ENCODE measurements around the gene GCNT4.

DNA sequence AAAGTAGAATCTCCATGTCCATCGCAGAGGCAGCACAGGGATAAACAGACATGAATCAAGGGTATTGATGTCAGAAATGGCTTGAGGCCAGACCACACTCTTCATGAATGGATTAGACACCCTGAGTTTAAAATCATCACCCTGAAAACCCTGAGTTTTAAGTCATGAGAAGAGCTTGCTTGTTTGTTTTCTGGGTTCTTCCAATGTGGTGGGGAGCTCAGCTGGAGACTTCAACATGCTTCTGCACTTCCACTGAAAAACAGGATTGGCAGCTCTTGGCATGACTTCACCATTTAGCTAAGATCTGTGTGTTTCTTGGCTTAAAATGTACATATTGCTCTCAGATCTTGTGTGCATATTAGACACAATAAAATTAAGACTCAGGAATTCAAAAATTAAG lies 9.8 kb downstream of the GCNT4 start:
- TF ChIP-seq, protein P1, sequence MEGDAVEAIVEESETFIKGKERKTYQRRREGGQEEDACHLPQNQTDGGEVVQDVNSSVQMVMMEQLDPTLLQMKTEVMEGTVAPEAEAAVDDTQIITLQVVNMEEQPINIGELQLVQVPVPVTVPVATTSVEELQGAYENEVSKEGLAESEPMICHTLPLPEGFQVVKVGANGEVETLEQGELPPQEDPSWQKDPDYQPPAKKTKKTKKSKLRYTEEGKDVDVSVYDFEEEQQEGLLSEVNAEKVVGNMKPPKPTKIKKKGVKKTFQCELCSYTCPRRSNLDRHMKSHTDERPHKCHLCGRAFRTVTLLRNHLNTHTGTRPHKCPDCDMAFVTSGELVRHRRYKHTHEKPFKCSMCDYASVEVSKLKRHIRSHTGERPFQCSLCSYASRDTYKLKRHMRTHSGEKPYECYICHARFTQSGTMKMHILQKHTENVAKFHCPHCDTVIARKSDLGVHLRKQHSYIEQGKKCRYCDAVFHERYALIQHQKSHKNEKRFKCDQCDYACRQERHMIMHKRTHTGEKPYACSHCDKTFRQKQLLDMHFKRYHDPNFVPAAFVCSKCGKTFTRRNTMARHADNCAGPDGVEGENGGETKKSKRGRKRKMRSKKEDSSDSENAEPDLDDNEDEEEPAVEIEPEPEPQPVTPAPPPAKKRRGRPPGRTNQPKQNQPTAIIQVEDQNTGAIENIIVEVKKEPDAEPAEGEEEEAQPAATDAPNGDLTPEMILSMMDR (IDR thresholded peaks at IDR 0.05) = no peak
- TF ChIP-seq POLR2A (IDR thresholded peaks at IDR 0.05) = no peak

All from Peyer's patch (tissue), 4 donors.